HepG2 (cell line): ENCODE data around the gene TMEM225B. TPM values are rescaled to one million over a fixed set of nuclear protein-coding genes. Genes with fewer than 3 reads are reported as not detected.

Experiments
- CAMTA2 ChIP-seq: sonication (generic); formaldehyde crosslinking; IDR thresholded peaks from 2 replicates; pipeline ENCODE4 v1.4.0; 2020; ENCODE audit warnings: mild to moderate bottlenecking, missing genetic modification reagents, borderline replicate concordance
- GABPB1 ChIP-seq: IDR thresholded peaks from 2 replicates; pipeline ENCODE4 v1.6.1; 2016; ENCODE audit warnings: mild to moderate bottlenecking, missing genetic modification reagents, moderate library complexity, missing compliant biosample characterization
- MBNL3 ChIP-seq: fragments of 250-450 bp; sonication (Bioruptor Pico); conservative IDR thresholded peaks from 2 replicates; pipeline ENCODE4 v1.8.0; 2022; ENCODE audit warnings: mild to moderate bottlenecking, inconsistent platforms
- NR2C2 ChIP-seq: sonication (generic); formaldehyde crosslinking; IDR thresholded peaks from 2 replicates; pipeline ENCODE4 v1.4.0; 2020; ENCODE audit warnings: missing genetic modification reagents, mild to moderate bottlenecking, moderate library complexity, borderline replicate concordance
- POLR2AphosphoS2 ChIP-seq: IDR thresholded peaks from 2 replicates; pipeline ENCODE4 v1.6.1; 2011; ENCODE audit warnings: low read depth, low read length, improper control_type of control experiment
- PRPF4 ChIP-seq: fragments of 200-400 bp; formaldehyde crosslinking; IDR thresholded peaks from 2 replicates; pipeline ENCODE4 v1.6.1; 2016; ENCODE audit warnings: low read length, low read depth; ENCODE audit not compliant: poor library complexity, severe bottlenecking
- SP4 ChIP-seq: sonication (generic); formaldehyde crosslinking; IDR thresholded peaks from 2 replicates; pipeline ENCODE4 v1.8.1; 2023; ENCODE audit warnings: mild to moderate bottlenecking, missing genetic modification reagents
- STAG1 ChIP-seq: sonication (generic); formaldehyde crosslinking; IDR thresholded peaks from 2 replicates; pipeline ENCODE4 v1.4.0; 2020; ENCODE audit warnings: missing genetic modification reagents
- ZNF121 ChIP-seq: sonication (generic); formaldehyde crosslinking; IDR thresholded peaks from 2 replicates; pipeline ENCODE4 v1.5.0; 2020; ENCODE audit warnings: mild to moderate bottlenecking, missing genetic modification reagents
- ZNF331 ChIP-seq: sonication (generic); formaldehyde crosslinking; IDR thresholded peaks from 2 replicates; pipeline ENCODE4 v1.4.0; 2020; ENCODE audit warnings: missing genetic modification reagents
- ZNF333 ChIP-seq: sonication (generic); formaldehyde crosslinking; IDR thresholded peaks from 2 replicates; pipeline ENCODE4 v1.4.0; 2020; ENCODE audit warnings: mild to moderate bottlenecking, missing genetic modification reagents, borderline replicate concordance
- ZNF337 ChIP-seq: sonication (generic); formaldehyde crosslinking; IDR thresholded peaks from 2 replicates; pipeline ENCODE4 v1.5.1; 2020; ENCODE audit warnings: missing genetic modification reagents, low read depth, mild to moderate bottlenecking, borderline replicate concordance
- ZNF430 ChIP-seq: sonication (generic); formaldehyde crosslinking; IDR thresholded peaks from 2 replicates; pipeline ENCODE4 v1.9.0; 2021; ENCODE audit warnings: mild to moderate bottlenecking, missing genetic modification reagents
- ZNF44 ChIP-seq: sonication (generic); formaldehyde crosslinking; IDR thresholded peaks from 2 replicates; pipeline ENCODE4 v1.5.1; 2020; ENCODE audit warnings: mild to moderate bottlenecking, missing genetic modification reagents
- ZNF510 ChIP-seq: sonication (generic); formaldehyde crosslinking; IDR thresholded peaks from 2 replicates; pipeline ENCODE4 v1.4.0; 2020; ENCODE audit warnings: low read depth, mild to moderate bottlenecking, missing genetic modification reagents
- ZNF543 ChIP-seq: sonication (generic); formaldehyde crosslinking; IDR thresholded peaks from 2 replicates; pipeline ENCODE4 v1.4.0; 2020; ENCODE audit warnings: mild to moderate bottlenecking, missing genetic modification reagents
- ZNF629 ChIP-seq: sonication (generic); formaldehyde crosslinking; conservative IDR thresholded peaks from 2 replicates; pipeline ENCODE4 v1.5.0; 2020; ENCODE audit warnings: missing genetic modification reagents
- ZNF709 ChIP-seq: sonication (generic); formaldehyde crosslinking; IDR thresholded peaks from 2 replicates; pipeline ENCODE4 v1.5.0; 2020; ENCODE audit warnings: mild to moderate bottlenecking, missing genetic modification reagents
- ZNF75D ChIP-seq: sonication (generic); formaldehyde crosslinking; IDR thresholded peaks from 2 replicates; pipeline ENCODE4 v1.8.1; 2023; ENCODE audit warnings: missing genetic modification reagents, mild to moderate bottlenecking, borderline replicate concordance
- ZNF772 ChIP-seq: sonication (generic); formaldehyde crosslinking; IDR thresholded peaks from 2 replicates; pipeline ENCODE4 v1.5.0; 2020; ENCODE audit warnings: mild to moderate bottlenecking, missing genetic modification reagents
- polyA plus RNA-seq, 8 experiments: library from polyadenylated mRNA; depleted of rRNA in 3 of 8; stranded (reverse) in 7 of 8; unstranded in 1 of 8; fragments of >200 nt; fragmentation: Illumina TruSeq in 4 of 8; extraction: Trizol in 4 of 8; gene quantifications; 2 replicates each; pipeline versions ENCODE4 v1.2.1 to v1.2.3, GENCODE V29; 2011 to 2016; ENCODE audit warnings: low read depth in 4 of 8, missing spikeins in 1 of 8, mixed read lengths in 1 of 8; ENCODE audit not compliant: insufficient read depth in 1 of 8
- total RNA-seq, 5 experiments: library from RNA; depleted of rRNA; stranded (reverse); fragments of >200 nt; fragmentation: Illumina TruSeq; extraction: Trizol; gene quantifications; 2 replicates each; pipeline ENCODE4 v1.2.3, GENCODE V29; 2016; ENCODE audit warnings: low read depth in 1 of 5
- TF ChIP-seq, protein P1 (sequence below): fragments of 450-650 bp; IDR thresholded peaks from 2 replicates; pipeline ENCODE4 v1.6.1; 2017; ENCODE audit warnings: mild to moderate bottlenecking
- TF ChIP-seq, protein P2 (sequence below): sonication (generic); formaldehyde crosslinking; IDR thresholded peaks from 2 replicates; pipeline ENCODE4 v1.5.0; 2020; ENCODE audit warnings: missing genetic modification reagents
- TF ChIP-seq, protein P3 (sequence below): sonication (generic); IDR thresholded peaks from 2 replicates; pipeline ENCODE4 v1.6.1; 2016; ENCODE audit warnings: low read depth, borderline replicate concordance
- TF ChIP-seq, protein P4 (sequence below): sonication (generic); formaldehyde crosslinking; IDR thresholded peaks from 2 replicates; pipeline ENCODE4 v1.4.0; 2020; ENCODE audit warnings: missing genetic modification reagents

The TMEM225B gene
- total and polyA plus RNA-seq, 2 of the 13 experiments (the other 11 are each of a cell fraction or from before 2014, with no cell fraction given) = 0.78 to 0.95 TPM

GRCh38 chr7:99558306-99559174 is 39.5 kb upstream of the TMEM225B start, which contains the start of gene ZNF655 (continued):
- no peak; the same call in none of the 2 replicates for TF ChIP-seq ZNF333 (CRISPR knock-in tag)
- TF ChIP-seq, protein P1, sequence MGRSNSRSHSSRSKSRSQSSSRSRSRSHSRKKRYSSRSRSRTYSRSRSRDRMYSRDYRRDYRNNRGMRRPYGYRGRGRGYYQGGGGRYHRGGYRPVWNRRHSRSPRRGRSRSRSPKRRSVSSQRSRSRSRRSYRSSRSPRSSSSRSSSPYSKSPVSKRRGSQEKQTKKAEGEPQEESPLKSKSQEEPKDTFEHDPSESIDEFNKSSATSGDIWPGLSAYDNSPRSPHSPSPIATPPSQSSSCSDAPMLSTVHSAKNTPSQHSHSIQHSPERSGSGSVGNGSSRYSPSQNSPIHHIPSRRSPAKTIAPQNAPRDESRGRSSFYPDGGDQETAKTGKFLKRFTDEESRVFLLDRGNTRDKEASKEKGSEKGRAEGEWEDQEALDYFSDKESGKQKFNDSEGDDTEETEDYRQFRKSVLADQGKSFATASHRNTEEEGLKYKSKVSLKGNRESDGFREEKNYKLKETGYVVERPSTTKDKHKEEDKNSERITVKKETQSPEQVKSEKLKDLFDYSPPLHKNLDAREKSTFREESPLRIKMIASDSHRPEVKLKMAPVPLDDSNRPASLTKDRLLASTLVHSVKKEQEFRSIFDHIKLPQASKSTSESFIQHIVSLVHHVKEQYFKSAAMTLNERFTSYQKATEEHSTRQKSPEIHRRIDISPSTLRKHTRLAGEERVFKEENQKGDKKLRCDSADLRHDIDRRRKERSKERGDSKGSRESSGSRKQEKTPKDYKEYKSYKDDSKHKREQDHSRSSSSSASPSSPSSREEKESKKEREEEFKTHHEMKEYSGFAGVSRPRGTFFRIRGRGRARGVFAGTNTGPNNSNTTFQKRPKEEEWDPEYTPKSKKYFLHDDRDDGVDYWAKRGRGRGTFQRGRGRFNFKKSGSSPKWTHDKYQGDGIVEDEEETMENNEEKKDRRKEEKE = no peak
- no peak for TF ChIP-seq ZNF75D (CRISPR knock-in tag)
- TF ChIP-seq, protein P2, sequence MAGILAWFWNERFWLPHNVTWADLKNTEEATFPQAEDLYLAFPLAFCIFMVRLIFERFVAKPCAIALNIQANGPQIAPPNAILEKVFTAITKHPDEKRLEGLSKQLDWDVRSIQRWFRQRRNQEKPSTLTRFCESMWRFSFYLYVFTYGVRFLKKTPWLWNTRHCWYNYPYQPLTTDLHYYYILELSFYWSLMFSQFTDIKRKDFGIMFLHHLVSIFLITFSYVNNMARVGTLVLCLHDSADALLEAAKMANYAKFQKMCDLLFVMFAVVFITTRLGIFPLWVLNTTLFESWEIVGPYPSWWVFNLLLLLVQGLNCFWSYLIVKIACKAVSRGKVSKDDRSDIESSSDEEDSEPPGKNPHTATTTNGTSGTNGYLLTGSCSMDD (CRISPR knock-in tag) = no peak
- TF ChIP-seq ZNF629 (CRISPR knock-in tag) = no peak
- TF ChIP-seq GABPB1 (CRISPR knock-in tag) = peak; percentile 96
- TF ChIP-seq MBNL3 = no peak
- 0 out of 2 replicates have a peak, but pooled peaks have one; percentile 78 for TF ChIP-seq POLR2AphosphoS2
- no peak for TF ChIP-seq ZNF331
- TF ChIP-seq PRPF4 = no peak
- TF ChIP-seq ZNF430 (CRISPR knock-in tag) = peak; percentile 83
- no peak for TF ChIP-seq ZNF510
- TF ChIP-seq NR2C2 (CRISPR knock-in tag) = peak; percentile 91
- no peak for TF ChIP-seq ZNF337 (CRISPR knock-in tag)
- TF ChIP-seq ZNF709 (CRISPR knock-in tag) = peak; percentile 45; the same call in 1 of the 2 replicates
- TF ChIP-seq, protein P3, sequence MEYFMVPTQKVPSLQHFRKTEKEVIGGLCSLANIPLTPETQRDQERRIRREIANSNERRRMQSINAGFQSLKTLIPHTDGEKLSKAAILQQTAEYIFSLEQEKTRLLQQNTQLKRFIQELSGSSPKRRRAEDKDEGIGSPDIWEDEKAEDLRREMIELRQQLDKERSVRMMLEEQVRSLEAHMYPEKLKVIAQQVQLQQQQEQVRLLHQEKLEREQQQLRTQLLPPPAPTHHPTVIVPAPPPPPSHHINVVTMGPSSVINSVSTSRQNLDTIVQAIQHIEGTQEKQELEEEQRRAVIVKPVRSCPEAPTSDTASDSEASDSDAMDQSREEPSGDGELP = no peak
- TF ChIP-seq ZNF44 (CRISPR knock-in tag) = 0 out of 2 replicates have a peak, but pooled peaks have one; percentile 67
- TF ChIP-seq STAG1 (CRISPR knock-in tag) = no peak; the same call in 1 of the 2 replicates
- TF ChIP-seq, protein P4, sequence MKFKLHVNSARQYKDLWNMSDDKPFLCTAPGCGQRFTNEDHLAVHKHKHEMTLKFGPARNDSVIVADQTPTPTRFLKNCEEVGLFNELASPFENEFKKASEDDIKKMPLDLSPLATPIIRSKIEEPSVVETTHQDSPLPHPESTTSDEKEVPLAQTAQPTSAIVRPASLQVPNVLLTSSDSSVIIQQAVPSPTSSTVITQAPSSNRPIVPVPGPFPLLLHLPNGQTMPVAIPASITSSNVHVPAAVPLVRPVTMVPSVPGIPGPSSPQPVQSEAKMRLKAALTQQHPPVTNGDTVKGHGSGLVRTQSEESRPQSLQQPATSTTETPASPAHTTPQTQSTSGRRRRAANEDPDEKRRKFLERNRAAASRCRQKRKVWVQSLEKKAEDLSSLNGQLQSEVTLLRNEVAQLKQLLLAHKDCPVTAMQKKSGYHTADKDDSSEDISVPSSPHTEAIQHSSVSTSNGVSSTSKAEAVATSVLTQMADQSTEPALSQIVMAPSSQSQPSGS (CRISPR knock-in tag) = 0 out of 2 replicates have a peak, but pooled peaks have one; percentile 21
- TF ChIP-seq CAMTA2 (CRISPR knock-in tag) = peak; percentile 69; the same call in 1 of the 2 replicates
- no peak for TF ChIP-seq ZNF121 (CRISPR knock-in tag)
- peak; percentile 21; the same call in 1 of the 2 replicates for TF ChIP-seq SP4 (CRISPR knock-in tag)
- peak; percentile 72; the same call in 1 of the 2 replicates for TF ChIP-seq ZNF772 (CRISPR knock-in tag)
- TF ChIP-seq ZNF543 (CRISPR knock-in tag) = 0 out of 2 replicates have a peak, but pooled peaks have one; percentile 39
